Measurements from ENCODE around the gene CTSK.
"Not testable (repeated sequence)": the region's sequence is repeated elsewhere in the genome, so short reads cannot be mapped to it uniquely, and the experiment has no call there.

CTSK gene

GRCh38 chr1:150805899-150806298, 2.2 kb downstream of the CTSK start:
- DNase-seq (ENCODE audit: low read depth in 3 of 3) = no peak

GRCh38 chr1:150804671-150805070, 3.4 kb downstream of the CTSK start:
- no peak for DNase-seq (ENCODE audit: low read depth in 3 of 3)

- DNase-seq (ENCODE audit: low read depth in 3 of 3) = no peak
These were observed 9.0 kb downstream of the CTSK start for GRCh38 chr1:150799089-150799488.

GRCh38 chr1:150798525-150798924, 9.5 kb downstream of the CTSK start:
- no peak for DNase-seq (ENCODE audit: low read depth in 3 of 3)

GRCh38 chr1:150796374-150796773, 11.7 kb downstream of the CTSK start:
- no peak for DNase-seq (ENCODE audit: low read depth in 3 of 3)

DNA sequence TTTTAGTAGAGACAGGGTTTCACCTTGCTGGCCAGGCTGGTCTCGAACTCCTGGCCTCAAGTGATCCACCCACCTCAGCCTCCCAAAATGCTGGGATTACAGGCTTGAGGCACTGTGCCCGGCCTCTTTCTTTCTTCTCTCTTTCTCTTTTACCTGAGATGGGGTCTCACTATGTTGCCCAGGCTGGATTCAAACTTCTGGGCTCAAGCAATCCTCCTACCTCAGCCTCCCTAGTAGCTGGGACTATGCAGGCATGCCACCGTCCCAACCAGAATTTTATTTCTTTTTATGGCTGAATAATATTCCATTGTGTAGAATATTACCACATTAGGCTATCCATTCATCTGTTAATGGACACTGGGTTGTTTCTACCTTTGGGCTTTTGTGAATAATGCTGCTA, 14.3 kb downstream of the CTSK start:
- not testable (repeated sequence) for DNase-seq (ENCODE audit: low read depth in 3 of 3)

DNA sequence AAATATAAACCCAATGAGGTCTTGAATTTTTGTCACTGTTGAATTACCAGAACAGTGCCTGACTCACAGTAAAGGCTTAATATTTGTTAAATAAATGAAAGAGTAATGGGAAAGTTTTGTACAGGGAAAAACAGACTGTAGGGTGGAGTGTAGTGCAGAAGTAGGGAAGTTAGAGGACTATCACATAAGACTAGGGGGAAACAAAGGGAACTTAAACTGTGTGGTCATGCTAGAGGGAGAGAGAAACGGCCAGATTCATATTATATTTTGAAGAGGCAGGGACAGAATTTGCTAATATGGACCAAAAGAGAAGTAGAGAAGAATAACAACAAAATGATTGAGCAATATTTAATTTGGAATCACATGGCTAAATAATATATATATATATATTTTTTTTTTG, 14.8 kb downstream of the CTSK start:
- DNase-seq (ENCODE audit: low read depth in 3 of 3) = no peak

GRCh38 chr1:150791585-150791984, 16.5 kb downstream of the CTSK start:
- no peak for DNase-seq (ENCODE audit: low read depth in 3 of 3)

DNA sequence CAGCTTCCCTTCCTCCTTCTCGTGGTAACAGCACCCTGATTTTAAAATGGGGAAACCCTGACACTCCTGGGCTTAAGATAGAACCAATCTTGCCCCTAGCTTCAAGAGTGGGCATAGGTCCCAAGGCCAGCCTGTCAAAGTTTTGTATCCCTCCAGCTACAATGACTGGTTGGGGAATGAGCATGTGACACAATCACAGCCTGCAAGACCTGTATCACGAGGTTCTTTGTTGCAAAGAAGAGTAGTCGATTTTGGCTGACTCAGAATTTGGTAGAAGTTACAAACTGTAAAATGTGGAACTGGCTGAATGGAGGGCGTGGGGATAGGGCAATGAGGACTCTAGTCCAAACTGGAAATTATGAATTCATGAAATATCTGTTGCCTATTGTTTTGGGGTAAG, 18.7 kb downstream of the CTSK start:
- DNase-seq (ENCODE audit: low read depth in 3 of 3) = no peak

DNA sequence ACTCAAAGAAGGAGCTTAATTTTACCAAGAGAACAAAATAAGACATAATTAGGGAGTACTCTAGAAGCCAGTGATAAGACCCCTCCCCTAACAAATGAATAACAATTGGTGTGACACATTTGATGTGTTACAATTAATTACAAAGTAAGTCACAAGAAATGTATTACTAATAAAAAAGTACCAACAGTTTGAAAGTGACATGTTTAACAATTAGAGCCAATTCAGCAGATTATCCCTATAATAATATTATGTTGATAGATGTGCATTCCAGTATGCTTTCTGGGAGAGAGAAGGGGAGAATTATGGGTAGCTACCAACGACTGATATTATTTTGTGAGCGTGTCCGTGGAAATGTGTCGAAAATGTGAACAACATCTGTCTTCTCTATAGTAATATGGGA, 19.1 kb downstream of the CTSK start:
- no peak for DNase-seq (ENCODE audit: low read depth in 3 of 3)

GRCh38 chr1:150787455-150787854, 20.6 kb downstream of the CTSK start:
- DNase-seq (ENCODE audit: low read depth in 3 of 3) = no peak

DNA sequence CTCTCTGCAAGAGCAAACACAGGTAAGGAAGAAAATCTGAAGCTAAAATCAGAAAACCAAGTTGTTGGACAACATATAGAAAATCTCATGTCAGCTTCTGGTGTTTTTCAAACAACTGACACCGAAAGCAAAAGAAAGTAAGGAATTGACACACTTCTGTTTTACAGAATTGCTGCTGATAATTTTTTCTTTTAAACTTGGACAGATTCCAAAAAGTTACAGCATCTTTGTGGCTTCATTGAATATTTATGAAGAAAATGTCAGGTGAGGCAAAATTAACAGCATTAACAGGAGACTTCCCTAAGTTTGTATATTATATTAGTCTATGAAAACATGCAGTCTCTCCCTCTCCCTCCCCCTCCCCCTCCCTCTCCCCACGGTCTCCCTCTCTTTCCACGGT, 27.6 kb downstream of the CTSK start:
- no peak for DNase-seq (ENCODE audit: low read depth in 3 of 3)

- DNase-seq (ENCODE audit: low read depth in 3 of 3) = no peak
These were observed 29.7 kb downstream of the CTSK start for GRCh38 chr1:150778409-150778808.

DNA sequence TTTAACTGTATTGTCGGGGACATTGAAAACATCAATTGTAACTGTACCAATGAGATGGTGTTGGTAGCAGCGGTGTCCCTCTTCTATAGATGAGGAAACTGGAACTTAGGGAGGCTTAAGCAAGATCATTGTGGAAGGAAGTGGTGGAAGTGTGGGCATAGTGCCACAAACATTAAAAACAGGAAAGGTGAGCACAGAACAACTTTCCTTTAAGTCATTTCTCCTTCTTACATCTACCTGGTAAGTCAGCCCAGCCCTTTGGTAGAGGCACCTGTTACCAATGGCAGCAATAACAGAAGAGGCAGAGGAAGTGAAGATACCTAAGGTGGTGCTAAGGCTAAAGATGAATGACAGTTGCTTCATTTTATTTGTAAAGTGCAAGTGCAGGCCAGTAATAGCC, 30.5 kb downstream of the CTSK start:
- no peak for DNase-seq (ENCODE audit: low read depth in 3 of 3)

GRCh38 chr1:150775931-150776505, 32.0 kb downstream of the CTSK start:
- DNase-seq (ENCODE audit: low read depth in 3 of 3) = not testable (repeated sequence)

- DNase-seq (ENCODE audit: low read depth in 3 of 3) = no peak
These were observed 32.8 kb downstream of the CTSK start for GRCh38 chr1:150775276-150775675.

DNA sequence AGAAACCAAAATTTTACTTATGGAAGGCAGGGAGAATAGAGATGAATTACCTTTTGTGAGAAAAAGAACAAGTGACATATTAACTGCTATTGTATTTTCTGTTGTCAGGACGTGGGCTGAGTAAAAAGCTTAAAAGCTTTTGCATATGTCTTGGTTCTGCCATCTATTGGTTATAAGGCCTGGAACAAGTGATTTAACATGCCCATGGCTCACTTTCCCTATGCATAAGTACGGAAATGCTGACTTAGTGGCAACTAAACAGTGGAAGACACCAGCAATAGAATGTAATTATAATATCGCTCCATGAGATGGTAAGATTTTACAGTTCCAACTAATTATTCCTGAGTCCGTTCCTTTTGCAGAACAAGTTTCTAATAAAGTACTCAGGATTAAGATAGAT, 35.7 kb downstream of the CTSK start:
- DNase-seq (ENCODE audit: low read depth in 3 of 3) = no peak

DNA sequence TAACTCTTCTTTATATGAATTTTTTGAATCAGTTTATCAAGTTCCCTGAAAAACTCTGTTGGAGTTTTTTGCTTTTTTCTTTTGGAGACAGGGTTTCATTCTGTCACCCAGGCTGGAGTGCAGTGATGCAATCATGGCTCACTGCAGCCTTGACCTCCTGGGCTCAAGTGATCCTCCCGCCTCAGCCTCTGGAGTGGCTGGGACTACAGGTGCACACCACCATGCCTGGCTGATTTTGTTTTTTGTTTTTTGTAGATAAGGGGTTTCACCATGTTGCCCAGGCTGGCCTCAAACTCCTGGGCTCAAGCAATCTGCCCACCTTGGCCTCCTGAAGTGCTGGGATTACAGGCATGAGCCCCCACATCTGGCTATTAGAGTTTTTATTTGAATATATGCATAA, 40.4 kb downstream of the CTSK start:
- not testable (repeated sequence) for DNase-seq (ENCODE audit: low read depth in 3 of 3)

DNA sequence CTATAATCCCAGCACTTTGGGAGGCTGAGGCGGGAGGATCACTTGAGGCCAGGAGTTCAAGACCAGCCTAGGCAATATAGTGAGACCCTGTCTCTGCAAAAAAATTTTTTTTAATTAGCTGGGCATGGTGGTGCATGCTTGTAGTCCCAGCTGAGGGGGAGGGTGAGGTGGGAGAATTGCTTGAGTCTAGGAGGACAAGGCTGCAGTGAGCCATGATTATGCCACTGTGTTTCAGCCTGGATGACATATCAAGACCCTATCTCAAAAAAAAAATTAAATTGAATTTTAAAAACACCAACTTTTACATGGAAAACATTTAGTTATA, 42.1 kb downstream of the CTSK start:
- DNase-seq (ENCODE audit: low read depth in 3 of 3) = not testable (repeated sequence)

GRCh38 chr1:150765296-150765976, 42.6 kb downstream of the CTSK start, which contains the start of gene CTSS:
TSS of gene CTSS (minus strand) at chr1:150765778. CDS start at chr1:150764763, 1,015 bp downstream.
- DNase-seq (ENCODE audit: low read depth in 3 of 3) = no peak

DNA sequence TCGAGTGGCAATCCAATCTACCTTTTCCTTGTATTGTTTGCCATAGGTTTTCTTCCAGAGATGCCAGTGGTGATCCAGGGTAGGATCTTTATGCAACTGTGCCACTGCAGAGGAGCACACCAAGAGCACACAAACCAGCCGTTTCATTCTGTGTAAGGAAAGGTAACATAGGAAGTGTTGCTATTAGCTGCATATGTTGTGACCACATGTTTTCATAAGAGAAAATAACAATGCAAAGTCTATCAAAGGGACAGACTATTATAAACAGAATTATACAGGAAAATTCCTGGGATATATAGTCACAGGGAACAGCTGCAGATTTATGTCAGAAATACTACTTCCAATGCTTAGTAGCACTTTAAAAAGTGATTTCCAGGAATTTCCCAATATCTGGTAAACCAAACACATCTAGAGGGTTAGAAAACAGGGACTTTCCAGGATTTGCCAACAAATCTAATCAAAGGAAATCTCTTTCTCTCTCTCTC, 43.4 kb downstream of the CTSK start:
- no peak for DNase-seq (ENCODE audit: low read depth in 3 of 3)

- no peak for DNase-seq (ENCODE audit: low read depth in 3 of 3)
These were observed 45.0 kb downstream of the CTSK start for GRCh38 chr1:150763018-150763417.

- no peak for DNase-seq (ENCODE audit: low read depth in 3 of 3)
These were observed 45.5 kb downstream of the CTSK start for GRCh38 chr1:150762552-150762951.

GRCh38 chr1:150761801-150762200, 46.3 kb downstream of the CTSK start:
- no peak for DNase-seq (ENCODE audit: low read depth in 3 of 3)

Measured in stimulated activated CD4-positive, alpha-beta T cell treated with anti-CD3 and anti-CD28 coated beads, TNF-alpha, amount 100 ng/mL, for 4 hours (primary cell).